Lower leg skin (tissue), 4 donors: Measurements from ENCODE around the gene C1orf87. TPM values are rescaled to one million over a fixed set of nuclear protein-coding genes. Genes with fewer than 3 reads are reported as not detected.

Experiments used
- DNase-seq, 2 donors: peaks; one replicate each; pipeline ENCODE4 v3.0.0-alpha.2; 2019; ENCODE audit warnings: low spot score in 2 of 2
- H3K4me3 ChIP-seq: fragments of 200-600 bp; sonication (generic); 2 replicates; pipeline ENCODE4 v1.5.1; 2017; ENCODE audit warnings: mild to moderate bottlenecking, low read depth; ENCODE audit not compliant: poor library complexity, severe bottlenecking
- POLR2A ChIP-seq, 2 donors: fragments of 450-650 bp; IDR thresholded peaks; one replicate each; pipeline ENCODE4 v1.6.1; 2016 to 2017; ENCODE audit warnings: antibody characterized with exemption in 2 of 2, mild to moderate bottlenecking in 1 of 2, moderate library complexity in 1 of 2
- WGBS, 2 donors: methylation state at CpG; one replicate each; pipeline ENCODE4 v1.1.5; 2018; 5-methylcytosine and 5-hydroxymethylcytosine counted together
- intact Hi-C: fragments of 100-400 bp; cut with DNase I; formaldehyde crosslinking; loops from one replicate; pipeline ENCODE4 v1.15.0; 2023; ENCODE audit warnings: low total_unique reads
- total RNA-seq, 4 donors: library from RNA; depleted of rRNA; stranded (reverse); fragments of >200 nt; gene quantifications; one replicate each; pipeline ENCODE4 v1.1.0, GENCODE V29; 2016
- TF ChIP-seq, protein P1 (sequence below), 3 donors: fragments of 450-650 bp; IDR thresholded peaks; one replicate each; pipeline ENCODE4 v1.5.1; 2016; ENCODE audit warnings: antibody characterized with exemption in 3 of 3, mild to moderate bottlenecking in 3 of 3, moderate library complexity in 2 of 3

Gene C1orf87
- total RNA-seq, 4 donors from 2014 or later, result 1.3 TPM; not detected in 3

DNA sequence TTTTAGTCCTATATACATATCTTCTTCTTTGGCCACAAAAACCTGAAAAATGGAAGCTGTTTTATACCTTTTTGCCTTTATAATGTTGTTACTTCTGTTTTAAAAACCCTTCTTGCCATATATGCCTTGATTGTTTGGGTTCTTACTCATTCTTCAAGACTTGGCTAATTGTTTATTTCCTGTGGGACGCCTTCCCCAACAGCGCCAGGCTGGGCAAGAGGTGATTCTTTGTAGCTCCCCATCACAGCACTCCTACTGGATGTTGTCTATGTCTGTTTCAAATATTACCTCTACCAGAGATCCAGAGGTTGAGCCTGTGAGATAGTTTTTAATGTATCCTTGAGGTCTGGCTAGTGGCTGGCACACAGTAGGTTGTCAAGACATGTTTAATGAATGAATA is 73.8 kb downstream of the C1orf87 start:
- H3K4me3 ChIP-seq, result no peak overlapping the region
- intact Hi-C loops, result no loop called here
- no peak for DNase-seq
- WGBS, 2 donors, result 77 to 92% methylated on average over 2 of the region's 2 CpGs
- TF ChIP-seq, protein P1, sequence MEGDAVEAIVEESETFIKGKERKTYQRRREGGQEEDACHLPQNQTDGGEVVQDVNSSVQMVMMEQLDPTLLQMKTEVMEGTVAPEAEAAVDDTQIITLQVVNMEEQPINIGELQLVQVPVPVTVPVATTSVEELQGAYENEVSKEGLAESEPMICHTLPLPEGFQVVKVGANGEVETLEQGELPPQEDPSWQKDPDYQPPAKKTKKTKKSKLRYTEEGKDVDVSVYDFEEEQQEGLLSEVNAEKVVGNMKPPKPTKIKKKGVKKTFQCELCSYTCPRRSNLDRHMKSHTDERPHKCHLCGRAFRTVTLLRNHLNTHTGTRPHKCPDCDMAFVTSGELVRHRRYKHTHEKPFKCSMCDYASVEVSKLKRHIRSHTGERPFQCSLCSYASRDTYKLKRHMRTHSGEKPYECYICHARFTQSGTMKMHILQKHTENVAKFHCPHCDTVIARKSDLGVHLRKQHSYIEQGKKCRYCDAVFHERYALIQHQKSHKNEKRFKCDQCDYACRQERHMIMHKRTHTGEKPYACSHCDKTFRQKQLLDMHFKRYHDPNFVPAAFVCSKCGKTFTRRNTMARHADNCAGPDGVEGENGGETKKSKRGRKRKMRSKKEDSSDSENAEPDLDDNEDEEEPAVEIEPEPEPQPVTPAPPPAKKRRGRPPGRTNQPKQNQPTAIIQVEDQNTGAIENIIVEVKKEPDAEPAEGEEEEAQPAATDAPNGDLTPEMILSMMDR (IDR thresholded peaks at IDR 0.05), result no peak
- TF ChIP-seq POLR2A (IDR thresholded peaks at IDR 0.05), result no peak

DNA sequence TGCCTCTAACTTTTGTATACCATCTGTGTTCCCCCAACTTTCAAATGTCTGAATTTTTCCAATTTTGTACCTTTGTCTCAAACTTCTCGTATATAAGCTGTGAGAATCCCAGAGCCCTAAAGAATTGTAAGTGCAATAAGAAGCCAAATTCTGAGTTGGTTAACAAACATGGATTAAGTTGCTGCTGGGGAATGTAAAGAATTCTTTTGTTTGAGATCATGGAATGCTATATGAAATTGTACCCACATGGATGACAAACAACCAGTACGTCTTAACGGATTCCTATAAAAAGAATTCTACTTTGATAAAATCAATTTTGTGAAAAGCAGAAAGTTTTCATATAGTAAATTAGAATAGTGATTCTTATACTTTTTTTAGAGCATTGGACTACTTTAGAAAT is 74.6 kb downstream of the C1orf87 start:
- DNase-seq, result no peak
- intact Hi-C loops, result no loop called here
- no peak for TF ChIP-seq POLR2A (IDR thresholded peaks at IDR 0.05)
- TF ChIP-seq, protein P1 (IDR thresholded peaks at IDR 0.05), result no peak
- no peak overlapping the region for H3K4me3 ChIP-seq
- WGBS, 2 donors, result 83 to 91% methylated on average over 3 of the region's 3 CpGs

DNA sequence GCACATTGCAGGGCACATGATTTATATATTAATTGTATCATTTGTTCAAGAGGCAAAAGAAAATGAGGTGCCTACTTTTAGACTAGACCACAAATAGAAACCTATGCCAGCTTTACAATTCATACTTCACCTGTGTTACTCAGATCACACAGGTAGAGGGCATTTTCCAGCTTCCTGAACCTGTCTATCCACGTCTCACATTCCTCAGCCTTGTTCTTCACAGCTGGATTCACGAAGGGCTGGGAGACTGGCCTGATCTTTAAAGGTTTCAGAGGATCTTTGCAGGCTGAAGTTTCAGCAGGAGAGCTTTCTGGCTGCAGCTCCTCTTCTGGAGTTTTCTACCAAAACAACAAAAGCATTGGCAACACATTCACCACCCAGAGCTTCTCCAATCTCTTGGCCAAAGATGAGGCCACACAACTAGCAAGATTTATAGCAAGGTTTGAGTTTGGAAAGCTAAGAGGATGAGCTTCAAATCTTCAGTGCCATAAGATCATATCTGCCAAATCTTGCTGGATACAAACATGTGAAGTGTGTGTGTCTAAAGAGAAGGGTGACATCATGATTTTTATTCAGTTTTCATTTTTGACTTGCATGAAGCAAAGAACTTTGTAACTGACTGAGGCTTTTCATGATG is 76.0 kb downstream of the C1orf87 start:
- no peak overlapping the region for H3K4me3 ChIP-seq
- intact Hi-C loops, result no loop called here
- DNase-seq, result no peak
- WGBS, 2 donors, result 12 to 21% methylated on average over 2 of the region's 2 CpGs
- TF ChIP-seq, protein P1 (IDR thresholded peaks at IDR 0.05), result no peak
- no peak for TF ChIP-seq POLR2A (IDR thresholded peaks at IDR 0.05)

DNA sequence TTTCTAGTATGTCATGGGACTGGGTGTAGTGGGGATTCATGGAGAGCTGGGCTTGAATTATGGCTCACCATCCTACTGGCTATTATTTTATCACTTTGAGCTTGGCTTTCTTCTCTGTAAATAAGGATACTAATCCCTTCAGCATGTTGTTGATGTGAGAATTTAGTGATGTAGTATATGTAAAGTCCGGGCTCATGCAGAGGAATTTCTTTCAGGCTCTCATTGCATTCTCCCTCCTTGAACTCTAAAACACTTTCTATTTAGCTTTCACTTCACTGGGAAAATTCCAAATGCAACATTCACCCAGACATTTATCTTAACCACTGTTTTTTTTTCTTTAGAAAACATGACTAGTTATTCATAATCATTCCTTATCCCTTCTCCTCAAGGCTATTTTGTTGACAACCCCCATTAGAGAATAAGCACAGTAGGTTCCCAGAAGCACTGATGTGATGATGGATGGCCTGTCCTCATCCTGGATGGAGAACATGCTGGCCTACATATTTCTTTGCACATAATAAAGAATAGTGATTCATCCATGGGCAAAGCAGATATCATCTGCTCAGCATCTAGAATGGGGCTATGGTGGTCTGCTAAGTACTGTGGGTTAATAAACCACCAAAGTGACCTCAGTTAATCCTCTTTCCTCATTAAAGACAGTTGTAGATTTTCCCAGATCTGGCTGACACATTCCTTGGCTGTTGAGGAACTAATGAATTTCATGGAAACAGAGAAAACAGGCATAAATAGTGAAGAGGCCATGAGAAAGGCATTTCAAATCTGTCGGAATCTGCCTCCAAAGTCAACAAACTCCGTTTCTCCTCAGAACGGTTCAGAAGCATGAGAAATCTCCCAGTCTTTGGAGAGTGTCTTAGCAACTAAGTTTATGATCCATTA is 79.0 kb downstream of the C1orf87 start:
- DNase-seq, result peak in 1 of 2 donors; percentile 58
- intact Hi-C loops, result no loop called here
- no peak overlapping the region for H3K4me3 ChIP-seq
- WGBS, 2 donors, result 51 to 53% methylated on average over 4 of the region's 4 CpGs
- TF ChIP-seq, protein P1 (IDR thresholded peaks at IDR 0.05), result no peak
- TF ChIP-seq POLR2A (IDR thresholded peaks at IDR 0.05), result no peak

DNA sequence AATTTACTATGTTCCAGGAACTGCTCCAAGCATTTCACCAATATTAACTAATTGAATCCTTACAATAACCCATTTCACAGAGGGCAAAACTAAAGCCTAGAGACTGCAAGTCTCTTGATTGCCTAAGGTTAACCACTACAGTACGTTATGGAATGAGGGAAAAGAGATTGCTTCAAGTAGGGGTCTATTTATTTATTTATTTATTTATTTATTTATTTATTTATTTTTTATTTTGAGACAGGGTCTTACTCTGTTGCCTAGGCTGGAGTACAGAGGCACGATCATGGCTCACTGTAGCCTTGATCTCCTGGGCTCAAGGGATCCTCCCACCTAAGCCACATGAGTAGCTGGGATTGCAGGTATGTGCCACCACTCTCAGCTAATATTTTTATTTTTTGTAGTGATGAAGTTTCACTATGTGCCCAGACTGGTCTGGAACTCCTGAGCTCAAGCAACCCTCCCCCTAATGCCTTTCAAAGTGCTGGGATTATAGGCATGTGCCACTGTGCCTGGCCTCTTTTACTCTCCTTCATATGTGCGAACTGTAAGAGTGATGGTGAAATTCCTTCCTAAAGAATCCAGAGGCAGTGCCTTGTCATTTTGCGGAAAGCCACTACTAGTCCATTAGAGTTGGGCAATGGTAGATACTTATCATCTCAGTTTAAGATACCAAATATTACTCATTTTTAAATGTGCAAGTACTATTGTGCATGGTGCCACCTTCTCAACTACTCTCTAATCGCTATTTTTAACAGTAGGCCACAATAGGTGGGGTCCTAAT is 81.3 kb downstream of the C1orf87 start:
- no peak for DNase-seq
- no peak for TF ChIP-seq POLR2A (IDR thresholded peaks at IDR 0.05)
- TF ChIP-seq, protein P1 (IDR thresholded peaks at IDR 0.05), result no peak
- intact Hi-C loops, result no loop called here
- H3K4me3 ChIP-seq, result no peak overlapping the region
- WGBS, 2 donors, result 79 to 89% methylated on average over 5 of the region's 5 CpGs
